ENCODE measurements around the gene RASA2.
"Not testable (repeated sequence)": the region's sequence is repeated elsewhere in the genome, so short reads cannot be mapped to it uniquely, and the experiment has no call there.

The RASA2 gene

GRCh38 chr3:141532609-141533008 lies 45.8 kb downstream of the RASA2 start:
- Histone ChIP-seq H3K9ac (no peak overlapping the region), H2AFZ (ENCODE audit: low read depth) (no peak overlapping the region), H3K79me2 (ENCODE audit: insufficient read depth, low read depth) (no peaks in the 10 kb centered on the region), H3K4me2 (no peak overlapping the region), H3K4me1 (ENCODE audit: low read depth, poor library complexity, severe bottlenecking) (no peaks in the 10 kb centered on the region), H3K36me3 (ENCODE audit: insufficient read depth) (no peaks in the 10 kb centered on the region), H3K4me3 (IDR thresholded peaks at IDR 0.05; ENCODE audit: insufficient read depth, low read depth, low read length) (no peak overlapping the region), H3K27me3 (ENCODE audit: insufficient read depth, low read depth) (no peaks in the 10 kb centered on the region), H3K27ac (no peak overlapping the region), H4K20me1 (ENCODE audit: insufficient read depth) (no peaks in the 10 kb centered on the region)
- no peak for TF ChIP-seq CTCF (conservative IDR thresholded peaks at IDR 0.05; ENCODE audit: low read depth, low read length)

- not testable (repeated sequence) for H3K4me1 ChIP-seq (ENCODE audit: low read depth, poor library complexity, severe bottlenecking); H3K27ac ChIP-seq; H2AFZ ChIP-seq (ENCODE audit: low read depth); H3K36me3 ChIP-seq (ENCODE audit: insufficient read depth); H3K79me2 ChIP-seq (ENCODE audit: insufficient read depth, low read depth); H3K4me2 ChIP-seq; H4K20me1 ChIP-seq (ENCODE audit: insufficient read depth); H3K9ac ChIP-seq; H3K4me3 ChIP-seq (IDR thresholded peaks at IDR 0.05; ENCODE audit: insufficient read depth, low read depth, low read length); H3K27me3 ChIP-seq (ENCODE audit: insufficient read depth, low read depth)
These were observed 49.2 kb downstream of the RASA2 start for GRCh38 chr3:141536017-141536416.

- Histone ChIP-seq H3K4me2 (no peak overlapping the region), H3K4me1 (ENCODE audit: low read depth, poor library complexity, severe bottlenecking) (no peaks in the 10 kb centered on the region), H3K4me3 (IDR thresholded peaks at IDR 0.05; ENCODE audit: insufficient read depth, low read depth, low read length) (no peak overlapping the region), H3K9ac (no peak overlapping the region), H3K36me3 (ENCODE audit: insufficient read depth) (no peaks in the 10 kb centered on the region), H3K79me2 (ENCODE audit: insufficient read depth, low read depth) (no peaks in the 10 kb centered on the region), H3K27ac (no peak overlapping the region), H3K27me3 (ENCODE audit: insufficient read depth, low read depth) (no peaks in the 10 kb centered on the region), H4K20me1 (ENCODE audit: insufficient read depth) (no peaks in the 10 kb centered on the region), H2AFZ (ENCODE audit: low read depth) (no peak overlapping the region)
- TF ChIP-seq CTCF (conservative IDR thresholded peaks at IDR 0.05; ENCODE audit: low read depth, low read length) = no peak
These were observed 51.0 kb downstream of the RASA2 start for GRCh38 chr3:141537856-141538255.

GRCh38 chr3:141538568-141539240 lies 51.9 kb downstream of the RASA2 start:
- Histone ChIP-seq H3K4me1 (ENCODE audit: low read depth, poor library complexity, severe bottlenecking) (no peaks in the 10 kb centered on the region), H3K27me3 (ENCODE audit: insufficient read depth, low read depth) (no peaks in the 10 kb centered on the region), H3K79me2 (ENCODE audit: insufficient read depth, low read depth) (no peaks in the 10 kb centered on the region), H3K9ac (no peak overlapping the region), H3K4me2 (no peak overlapping the region), H3K36me3 (ENCODE audit: insufficient read depth) (no peaks in the 10 kb centered on the region), H3K27ac (no peak overlapping the region), H2AFZ (ENCODE audit: low read depth) (no peak overlapping the region), H3K4me3 (IDR thresholded peaks at IDR 0.05; ENCODE audit: insufficient read depth, low read depth, low read length) (no peak overlapping the region), H4K20me1 (ENCODE audit: insufficient read depth) (no peaks in the 10 kb centered on the region)
- TF ChIP-seq CTCF (conservative IDR thresholded peaks at IDR 0.05; ENCODE audit: low read depth, low read length) = no peak

- H3K9ac ChIP-seq = no peak overlapping the region
- no peak overlapping the region for H3K4me3 ChIP-seq (IDR thresholded peaks at IDR 0.05; ENCODE audit: insufficient read depth, low read depth, low read length)
- no peaks in the 10 kb centered on the region for H4K20me1 ChIP-seq (ENCODE audit: insufficient read depth)
- H3K27ac ChIP-seq = no peak overlapping the region
- H2AFZ ChIP-seq (ENCODE audit: low read depth) = no peak overlapping the region
- H3K79me2 ChIP-seq (ENCODE audit: insufficient read depth, low read depth) = no peaks in the 10 kb centered on the region
- H3K27me3 ChIP-seq (ENCODE audit: insufficient read depth, low read depth) = no peaks in the 10 kb centered on the region
- no peaks in the 10 kb centered on the region for H3K36me3 ChIP-seq (ENCODE audit: insufficient read depth)
- no peak overlapping the region for H3K4me2 ChIP-seq
- H3K4me1 ChIP-seq (ENCODE audit: low read depth, poor library complexity, severe bottlenecking) = no peaks in the 10 kb centered on the region
- no peak for TF ChIP-seq CTCF (conservative IDR thresholded peaks at IDR 0.05; ENCODE audit: low read depth, low read length)
These were observed 52.8 kb downstream of the RASA2 start for GRCh38 chr3:141539431-141540187.
